ENCODE results near the gene IL10RB. TPM values are rescaled to one million over a fixed set of nuclear protein-coding genes. Genes with fewer than 3 reads are reported as not detected.

Gene IL10RB
- total and polyA plus RNA-seq, 2 of the 4 experiments (the other 2 are of a cell fraction) = 20.1 to 45.2 TPM

- H3K14ac ChIP-seq (replicated peaks; ENCODE audit: low read depth, low read length) = peak within 1 kb of the TSS; percentile 89
- no peak within 1 kb of the TSS; the same call in 1 of the 2 replicates for H3K56ac ChIP-seq (ENCODE audit: extremely low read depth, insufficient read depth, low read length)
- H3K79me1 ChIP-seq (ENCODE audit: low read depth in 1 of 2, low read length in 2 of 2) = peaks cover 9 to 31% of the 10 kb centered on the region in 2 experiments; a peak in 3 of 4 replicates
- WGBS, 2 experiments (ENCODE audit: extremely low coverage in 2 of 2, insufficient read length in 1 of 2) = 1% methylated on average over 30 of the region's 95 CpGs; no CpG with 5 or more reads in 1 of the 2 experiments
- peak within 1 kb of the TSS; percentile 82 for H3K4ac ChIP-seq (ENCODE audit: low read depth, low read length)
- POLR2A ChIA-PET (ENCODE audit: unreplicated experiment) = no interaction called here
- H2AK5ac ChIP-seq (ENCODE audit: low read depth, low read length) = peak within 1 kb of the TSS; percentile 35; the same call in 1 of the 2 replicates
- H2BK15ac ChIP-seq (ENCODE audit: low read depth, low read length) = no peak within 1 kb of the TSS
- no peaks in the 10 kb centered on the region for H3K36me3 ChIP-seq (ENCODE audit: control insufficient read depth, insufficient read depth, low read length)
- DNase-seq (peak; percentile 39), ATAC-seq (ENCODE audit: low read depth) (peak; percentile 98)
- H3K9ac ChIP-seq (ENCODE audit: low read depth, low read length) = peak within 1 kb of the TSS; percentile 71
- in situ Hi-C loops (cut with MboI; ENCODE audit: low sequenced_read_pairs) (no loop called here), dilution Hi-C loops (cut with HindIII; ENCODE audit: low sequenced_read_pairs, unreplicated experiment) (no loop called here), intact Hi-C loops (cut with micrococcal nuclease) (no loop called here)
- peak within 1 kb of the TSS; percentile 51 to 67; a peak in 2 of 4 replicates for H4K8ac ChIP-seq (ENCODE audit: low read depth in 2 of 2, low read length in 2 of 2)
- BruUV-seq (replicated peaks) = no TSS peak
- peak within 1 kb of the TSS; percentile 11; the same call in 1 of the 2 replicates for H3K18ac ChIP-seq (ENCODE audit: low read depth, low read length)
- no peak within 1 kb of the TSS for H2BK120ac ChIP-seq (ENCODE audit: low read depth, low read length)
- H3K23ac ChIP-seq (ENCODE audit: low read depth, low read length) = peak within 1 kb of the TSS; percentile 5; the same call in 1 of the 2 replicates
- H2BK20ac ChIP-seq (ENCODE audit: low read depth, low read length) = no peak within 1 kb of the TSS
- H2AK9ac ChIP-seq (replicated peaks; ENCODE audit: low read depth, low read length, poor library complexity) = peak within 1 kb of the TSS; percentile 8
- peak within 1 kb of the TSS; percentile 98 for H2AFZ ChIP-seq (replicated peaks; ENCODE audit: low read length, poor library complexity)
- H3K9me1 ChIP-seq (ENCODE audit: insufficient read depth, low read length) = no peaks in the 10 kb centered on the region
- H3K27me3 ChIP-seq (ENCODE audit: control insufficient read depth, insufficient read depth, low read length) = peaks cover 2% of the 10 kb centered on the region
- peak within 1 kb of the TSS; percentile 99 for H3K4me2 ChIP-seq (ENCODE audit: low read depth, low read length)
- peak within 1 kb of the TSS; percentile 63 for H3K4me3 ChIP-seq (ENCODE audit: insufficient read depth, low read depth, low read length)
- H3K4me1 ChIP-seq (ENCODE audit: control insufficient read depth, insufficient read depth, low read length) = peaks cover 1% of the 10 kb centered on the region
- H4K91ac ChIP-seq (ENCODE audit: insufficient read depth, low read depth, low read length) = peak within 1 kb of the TSS; percentile 23; the same call in 1 of the 2 replicates
- peak within 1 kb of the TSS; percentile 54 for H3K27ac ChIP-seq (ENCODE audit: insufficient read depth, low read length)
- TF ChIP-seq MAZ (IDR thresholded peaks at IDR 0.05; ENCODE audit: borderline replicate concordance, low read depth, low read length) = peak; percentile 75; the same call in 1 of the 2 replicates
- TF ChIP-seq RFX5 (IDR thresholded peaks at IDR 0.05; ENCODE audit: low read depth, low read length) = no peak
- peak; percentile 65; the same call in 1 of the 2 replicates for TF ChIP-seq MXI1 (IDR thresholded peaks at IDR 0.05; ENCODE audit: borderline replicate concordance, low read depth, low read length)
- TF ChIP-seq ELK1 (IDR thresholded peaks at IDR 0.05; ENCODE audit: borderline replicate concordance, low read depth, low read length) = no peak
- 0 out of 2 replicates have a peak, but pooled peaks have one; percentile 36 for TF ChIP-seq POLR2A (IDR thresholded peaks at IDR 0.05; ENCODE audit: low read depth, low read length)
- TF ChIP-seq RAD21 (IDR thresholded peaks at IDR 0.05; ENCODE audit: low read length) = no peak
- TF ChIP-seq MAFK (IDR thresholded peaks at IDR 0.05; ENCODE audit: low read depth, low read length) = no peak
- H3K9me3 ChIP-seq (ENCODE audit: control insufficient read depth, insufficient read depth, low read length) = no peaks in the 10 kb centered on the region
- H2BK5ac ChIP-seq (ENCODE audit: low read depth, low read length, poor library complexity, severe bottlenecking) = peak within 1 kb of the TSS; percentile 29
- peaks cover 7% of the 10 kb centered on the region for H4K20me1 ChIP-seq (ENCODE audit: insufficient read depth, low read length)
- CTCF ChIA-PET = no interaction called here
- peak within 1 kb of the TSS; percentile 13; the same call in 1 of the 2 replicates for H4K5ac ChIP-seq (ENCODE audit: low read depth, low read length)
These were observed 36.2 kb upstream of the IL10RB start, which contains the start of gene IFNAR2 for GRCh38 chr21:33229784-33230544. Gene IFNAR2, plus strand, starts transcription at chr21:33229938. Its CDS starts 11,985 bp downstream, at chr21:33241923.

Measured in IMR-90 (cell line).